ENCODE data around the gene ADAMTS7.
"Not testable (repeated sequence)": the region's sequence is repeated elsewhere in the genome, so short reads cannot be mapped to it uniquely, and the experiment has no call there.

The ADAMTS7 gene

DNA sequence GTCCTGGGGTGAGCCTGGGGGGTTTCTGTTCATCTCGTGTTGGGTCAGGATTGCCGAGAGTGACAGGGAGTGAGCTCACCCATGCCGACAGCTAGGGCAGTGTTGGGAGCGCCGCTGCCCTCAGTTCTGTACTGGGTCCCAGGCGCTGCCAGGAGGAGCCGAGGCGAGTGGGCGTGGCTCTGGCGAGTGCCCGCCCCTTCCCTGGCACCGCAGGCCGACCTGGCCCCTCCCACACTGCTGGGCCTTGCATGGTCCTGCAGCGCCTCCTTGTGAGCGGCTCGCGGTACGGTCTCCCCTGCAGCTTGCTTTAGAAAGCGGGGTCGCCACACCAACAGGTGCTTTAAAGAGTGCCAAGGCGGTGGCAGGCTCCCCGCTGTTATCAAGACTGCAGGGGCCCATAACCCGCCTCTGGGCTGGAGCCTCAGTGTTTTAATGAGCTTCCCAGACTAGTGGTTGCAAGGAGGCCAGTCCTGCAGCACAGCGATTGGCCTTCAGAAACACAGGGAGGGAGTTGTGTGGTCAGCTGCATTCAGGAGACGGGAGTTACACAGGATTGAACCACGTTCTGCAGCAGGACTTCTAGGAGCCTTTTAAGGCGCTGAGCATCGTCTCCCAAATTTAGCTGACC, 60.2 kb downstream of the ADAMTS7 start:
- DNase-seq (ENCODE audit: low read depth) = peak; percentile 77

DNA sequence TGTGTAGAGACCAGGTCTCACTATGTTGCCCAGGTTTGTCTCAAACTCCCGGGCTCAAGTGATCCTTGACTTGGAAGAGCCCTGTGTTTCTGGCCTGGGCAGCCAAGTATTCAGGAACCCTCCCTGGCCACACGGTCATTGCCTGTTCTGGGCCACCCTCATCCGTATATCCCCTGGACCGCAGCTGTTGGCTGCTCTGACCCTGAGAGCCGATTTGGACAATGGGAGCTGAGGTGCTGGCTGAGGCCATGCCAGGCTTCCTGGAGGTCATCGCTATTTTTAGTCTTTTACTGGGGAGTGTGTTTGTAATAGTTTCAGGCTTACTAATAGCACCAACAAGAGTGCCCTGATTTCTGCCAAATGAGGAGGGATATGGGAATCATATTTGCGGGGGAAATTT, 60.7 kb downstream of the ADAMTS7 start:
- no peak for DNase-seq (ENCODE audit: low read depth)

DNA sequence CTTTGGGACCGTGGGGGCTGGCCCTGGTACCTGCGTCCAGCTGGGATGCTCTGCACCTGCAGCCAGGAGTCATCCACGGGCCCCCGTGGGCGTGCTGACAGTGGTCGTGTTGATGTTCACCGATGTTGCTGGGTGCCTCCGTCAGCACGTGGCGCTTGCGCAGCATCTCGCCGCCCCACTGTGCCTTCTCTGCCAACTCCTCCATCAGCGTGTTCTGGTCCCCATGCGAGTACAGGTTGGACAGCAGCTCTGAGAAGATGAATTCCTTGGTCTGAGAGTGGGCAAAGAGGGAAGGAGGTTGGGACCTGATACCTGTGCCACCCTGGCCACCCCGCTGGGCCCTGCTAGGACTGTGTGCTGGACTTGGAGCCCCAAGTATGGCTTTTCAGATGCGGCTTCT, 61.4 kb downstream of the ADAMTS7 start:
- no peak for DNase-seq (ENCODE audit: low read depth)

DNA sequence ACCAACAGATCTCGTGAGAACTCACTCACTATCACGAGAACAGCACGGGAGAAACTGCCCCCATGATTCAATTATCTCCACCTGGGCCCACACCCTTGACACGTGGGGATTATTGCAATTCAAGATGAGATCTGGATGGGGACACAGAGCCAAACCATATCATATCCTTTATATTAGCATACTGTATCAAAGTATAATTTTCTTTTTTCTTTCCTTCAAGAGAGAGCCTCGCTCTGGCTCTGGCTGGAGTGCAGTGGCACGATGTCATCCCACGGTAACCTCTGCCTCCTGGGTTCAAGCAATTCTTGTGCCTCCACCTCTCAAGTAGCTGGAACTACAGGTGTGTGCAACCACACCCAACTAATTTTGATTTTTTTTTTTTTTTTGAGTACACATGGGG, 63.4 kb downstream of the ADAMTS7 start:
- not testable (repeated sequence) for DNase-seq (ENCODE audit: low read depth)

DNA sequence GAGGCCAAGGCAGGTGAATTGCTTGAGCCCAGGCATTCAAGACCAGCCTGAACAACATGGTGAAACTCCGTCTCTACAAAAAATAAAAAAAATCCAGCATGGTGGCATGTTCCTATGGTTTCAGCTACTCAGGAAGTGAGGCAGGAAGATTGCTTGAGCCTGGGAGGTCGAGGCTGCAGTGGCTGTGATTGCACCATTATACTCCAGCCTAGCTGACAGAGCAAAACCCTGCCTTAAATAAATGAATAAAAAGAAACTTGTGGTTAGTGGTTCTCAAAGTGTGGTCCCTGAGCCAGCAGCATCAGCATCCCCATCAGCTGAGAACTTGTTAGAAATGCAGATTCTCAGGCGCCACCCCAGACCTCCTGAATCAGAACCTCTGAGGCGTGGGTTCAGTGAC, 69.6 kb downstream of the ADAMTS7 start:
- DNase-seq (ENCODE audit: low read depth) = peak; percentile 13

DNA sequence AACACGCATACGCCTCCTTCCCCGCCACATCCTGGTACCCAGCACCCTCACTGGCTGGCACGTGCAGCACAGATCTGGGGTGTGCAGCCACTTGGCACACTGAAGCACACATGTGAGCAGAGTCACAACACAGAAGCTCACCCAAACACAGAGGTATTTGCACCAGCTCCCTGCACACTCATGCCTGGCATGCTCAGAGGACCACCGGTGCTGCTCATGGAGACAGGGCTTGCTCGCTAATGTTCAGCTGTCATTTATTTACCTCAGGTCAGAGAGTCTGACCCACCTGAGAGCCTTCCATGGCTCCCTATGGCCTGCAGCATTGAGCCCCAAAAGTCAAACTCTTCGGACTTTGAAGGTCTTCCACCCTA, 70.4 kb downstream of the ADAMTS7 start:
- DNase-seq (ENCODE audit: low read depth) = no peak

DNA sequence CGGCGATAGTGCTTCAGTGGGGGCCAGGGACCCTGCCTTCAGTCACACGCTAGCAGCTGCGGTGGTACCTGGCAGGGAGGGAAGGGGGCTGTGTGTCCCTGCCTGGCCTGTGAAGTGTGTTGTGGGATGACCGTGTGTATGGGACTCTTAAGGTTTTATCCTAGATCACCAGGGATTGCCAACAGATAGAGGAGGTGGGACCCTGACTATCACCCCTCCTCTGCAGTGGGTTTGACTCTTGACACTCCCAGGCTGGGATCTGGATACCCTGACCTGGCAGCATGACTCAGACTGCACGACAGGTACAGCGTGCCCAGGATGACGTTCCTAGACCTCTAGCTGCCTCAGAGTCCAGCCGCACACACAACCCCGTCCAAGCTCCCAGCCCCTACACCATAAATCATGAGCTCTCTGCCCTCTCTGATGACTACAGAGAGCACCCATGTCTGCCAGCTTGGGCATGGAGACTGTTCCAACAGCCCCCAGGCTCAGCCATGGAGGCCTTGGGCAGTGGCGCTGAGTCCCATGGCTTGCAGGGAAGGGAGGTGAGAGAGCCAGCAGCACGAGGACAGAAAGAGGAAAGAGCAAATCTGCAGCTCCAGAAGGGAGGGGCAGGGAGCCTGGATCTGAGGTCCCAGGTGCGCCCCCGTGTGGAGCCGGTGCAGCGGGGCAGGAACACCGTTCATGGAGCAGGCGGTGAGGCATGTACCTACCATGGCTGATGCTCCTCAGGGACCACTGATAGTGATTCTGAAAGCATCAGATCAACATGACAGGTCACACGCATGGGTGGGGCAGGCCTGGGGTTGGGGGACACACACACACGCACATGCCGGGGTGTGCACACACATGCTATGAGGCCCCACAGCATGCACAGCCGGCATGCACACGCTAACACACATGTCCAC, 71.0 kb downstream of the ADAMTS7 start:
- peak; percentile 43 for DNase-seq (ENCODE audit: low read depth)

DNA sequence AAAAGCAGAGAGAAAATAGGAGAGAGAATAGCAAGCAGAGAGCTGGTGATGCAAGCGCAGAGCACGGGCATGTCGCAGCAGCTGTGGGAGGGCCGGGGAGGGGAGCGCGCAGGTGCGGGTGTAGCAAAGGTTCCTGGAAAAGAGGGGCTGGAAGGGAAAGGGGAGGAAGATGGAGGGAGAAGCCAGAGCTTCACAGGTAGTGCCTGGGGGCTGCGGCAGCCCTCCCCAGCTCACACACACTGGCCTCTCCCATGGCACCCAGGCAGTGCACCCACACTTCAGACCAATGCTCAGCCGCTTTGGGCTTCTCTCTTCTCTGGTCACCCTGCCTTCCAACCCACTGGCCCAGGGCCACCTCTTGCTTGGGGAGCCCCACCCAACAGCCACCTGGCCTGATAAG, 72.1 kb downstream of the ADAMTS7 start:
- DNase-seq (ENCODE audit: low read depth) = no peak

DNA sequence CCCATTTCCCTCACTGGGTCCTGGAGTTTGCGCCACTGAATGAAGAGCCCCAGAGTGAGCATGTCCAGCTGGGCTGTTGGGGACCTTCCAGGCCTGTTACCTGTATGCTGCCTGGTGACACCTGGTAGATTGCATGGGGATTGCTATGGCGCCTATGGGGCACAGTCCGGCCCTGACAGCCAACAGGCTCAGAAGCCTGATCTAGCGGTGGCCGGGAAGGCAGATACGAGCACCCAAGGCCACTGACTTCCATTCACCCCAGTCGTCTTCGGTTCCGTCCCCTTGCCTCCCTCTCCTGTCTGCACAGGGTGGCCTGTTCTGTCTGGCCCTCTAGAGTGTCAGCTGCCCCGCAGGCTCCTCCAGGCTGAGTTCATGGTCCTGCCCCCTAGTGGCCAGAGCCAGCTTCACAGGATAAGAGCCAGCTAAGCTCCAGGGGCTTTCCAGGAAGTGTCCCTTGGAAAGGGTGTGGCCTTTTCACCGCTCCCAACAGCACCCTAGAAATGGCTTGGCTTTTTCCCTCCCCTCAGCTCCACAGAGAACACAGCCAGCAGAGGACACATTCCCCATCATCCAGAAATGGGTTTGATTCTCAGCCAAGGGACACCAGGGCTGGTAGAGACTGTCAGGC, 73.2 kb downstream of the ADAMTS7 start:
- DNase-seq (ENCODE audit: low read depth) = not testable (repeated sequence)

DNA sequence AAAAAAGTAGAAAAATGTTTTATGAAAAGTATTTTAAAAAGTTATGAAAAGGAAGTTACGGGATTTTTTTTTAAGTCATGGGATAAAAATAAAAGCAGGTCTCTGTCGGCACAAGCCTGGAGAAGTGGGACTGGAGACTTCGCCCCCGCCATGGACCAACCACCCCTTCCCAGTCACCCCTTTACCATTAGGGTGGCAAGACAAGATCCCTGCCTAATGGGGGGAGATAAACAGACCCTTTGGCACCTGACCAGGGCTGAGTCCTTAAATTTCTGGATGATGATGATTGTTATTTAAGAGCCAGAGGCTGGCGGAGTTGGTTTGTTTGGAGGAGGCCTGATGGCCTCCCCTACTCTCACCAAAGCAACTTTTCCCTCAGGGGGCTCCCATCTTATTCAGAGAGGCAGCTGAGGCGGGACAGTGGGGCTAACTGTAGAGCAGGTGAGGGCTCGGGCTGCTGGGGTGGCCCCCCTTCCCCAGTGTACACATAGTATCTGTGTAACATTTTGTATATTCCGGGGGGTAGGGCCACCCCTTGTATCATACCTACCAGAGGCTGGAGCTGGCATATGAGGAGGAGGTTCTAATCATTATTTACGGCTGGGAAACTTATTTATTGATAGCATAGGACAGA, 74.0 kb downstream of the ADAMTS7 start:
- no peak for DNase-seq (ENCODE audit: low read depth)

DNA sequence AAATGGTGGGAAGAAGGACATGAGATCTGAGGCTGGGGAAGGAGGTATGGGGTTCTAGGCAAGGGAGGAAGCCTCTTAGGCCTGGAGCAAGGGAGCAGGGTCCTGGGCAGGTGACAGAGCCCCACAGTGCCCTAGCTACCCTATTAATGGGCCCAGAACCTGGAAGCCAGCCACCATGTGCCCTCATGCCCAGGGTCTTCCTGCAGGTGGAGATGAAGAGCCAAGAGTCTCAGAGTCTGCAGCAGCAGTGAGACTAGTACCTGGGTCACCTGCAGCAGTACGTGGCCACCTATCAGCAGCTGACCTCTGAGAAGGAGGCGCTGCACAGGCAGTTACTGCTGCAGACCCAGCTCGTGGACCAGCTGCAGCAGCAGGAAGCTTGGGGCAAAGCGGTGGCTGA, 75.0 kb downstream of the ADAMTS7 start:
- not testable (repeated sequence) for DNase-seq (ENCODE audit: low read depth)

DNA sequence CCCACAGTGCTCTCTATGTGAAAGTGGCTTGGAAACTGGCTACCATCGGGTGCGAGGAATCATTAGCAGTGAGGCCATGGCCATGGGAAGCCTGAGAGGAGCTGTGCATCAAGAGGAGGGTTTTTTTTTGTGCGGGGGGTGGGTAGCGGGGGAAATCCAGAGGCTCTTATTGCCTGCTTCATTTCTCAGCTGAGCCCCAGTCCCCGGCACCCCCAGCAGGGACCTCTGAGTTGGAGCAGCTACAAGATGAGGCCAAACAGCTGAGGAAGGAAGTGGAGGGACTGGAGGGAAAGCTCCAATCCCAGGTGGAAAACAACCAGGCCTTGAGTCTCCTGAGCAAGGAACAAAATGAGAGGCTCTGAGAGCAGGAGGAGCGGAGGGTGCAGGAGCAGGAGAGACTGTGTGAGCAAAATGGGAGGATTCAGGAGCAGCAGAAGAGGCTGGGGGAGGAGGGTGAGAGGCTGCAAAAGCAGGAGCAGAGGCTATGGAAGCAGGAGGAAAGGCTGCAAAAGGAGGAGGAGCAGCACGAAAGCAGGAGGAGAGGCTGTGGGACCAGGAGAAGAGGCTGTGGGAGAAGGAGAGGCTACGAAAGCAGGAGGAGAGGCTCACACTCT, 76.7 kb downstream of the ADAMTS7 start:
- no peak for DNase-seq (ENCODE audit: low read depth)

DNA sequence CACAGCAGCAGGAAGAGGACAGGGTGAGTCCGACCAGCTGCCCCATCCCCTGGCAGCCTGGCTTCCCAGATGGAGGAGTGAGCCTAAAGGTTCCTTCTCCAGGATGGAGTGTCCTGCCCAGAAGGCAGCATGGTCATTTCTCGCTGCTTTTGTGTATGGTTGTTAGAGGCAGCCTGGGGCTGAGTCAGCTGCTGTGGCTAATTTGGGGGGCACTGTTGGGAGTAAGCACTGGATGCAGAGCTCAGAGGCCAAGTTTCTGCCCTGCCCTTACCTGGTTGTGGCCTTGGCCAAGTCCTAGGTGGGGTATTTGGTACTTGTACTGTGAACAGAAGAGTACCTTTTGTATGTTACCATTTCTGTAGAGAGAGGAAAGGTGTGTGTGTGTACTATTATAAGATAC, 78.6 kb downstream of the ADAMTS7 start:
- DNase-seq (ENCODE audit: low read depth) = no peak

DNA sequence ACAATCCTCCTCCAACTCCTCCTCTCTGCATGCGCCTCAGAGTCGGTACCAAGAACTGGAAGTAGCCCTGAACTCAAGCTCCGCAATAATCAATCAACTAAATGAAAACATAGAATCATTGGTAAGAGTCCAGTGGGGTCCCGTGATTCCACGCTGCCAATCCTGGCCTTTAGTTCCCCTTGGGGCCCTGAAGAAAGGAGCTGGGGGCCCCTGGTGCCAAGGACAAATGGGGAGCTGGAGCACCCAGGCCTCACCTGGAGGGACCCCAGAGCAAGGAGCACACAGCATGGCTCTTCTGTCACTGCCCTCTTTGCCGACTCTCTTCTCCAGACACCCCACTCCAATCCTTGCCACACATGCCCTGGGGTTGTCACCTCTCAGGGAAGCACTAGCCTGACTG, 80.3 kb downstream of the ADAMTS7 start:
- DNase-seq (ENCODE audit: low read depth) = no peak

DNA sequence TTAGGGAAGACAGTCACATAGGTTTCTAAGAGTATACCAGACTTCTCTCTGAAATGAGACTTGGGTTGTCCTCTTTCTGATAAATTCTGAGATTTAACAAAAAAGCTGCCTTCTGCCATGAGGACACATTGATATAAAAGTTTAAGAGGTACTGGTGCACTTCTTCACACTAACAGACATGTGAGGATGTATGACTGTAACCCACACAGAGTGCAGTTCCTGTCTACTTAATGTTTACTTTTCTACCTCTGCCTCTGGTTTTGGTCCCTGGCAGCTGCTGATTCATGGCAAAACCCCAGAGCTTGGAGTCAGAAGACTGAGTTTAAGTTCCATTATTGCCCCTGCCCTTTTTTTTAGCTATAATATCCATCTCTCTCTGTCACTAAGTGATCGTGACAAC, 82.8 kb downstream of the ADAMTS7 start:
- DNase-seq (ENCODE audit: low read depth) = not testable (repeated sequence)

DNA sequence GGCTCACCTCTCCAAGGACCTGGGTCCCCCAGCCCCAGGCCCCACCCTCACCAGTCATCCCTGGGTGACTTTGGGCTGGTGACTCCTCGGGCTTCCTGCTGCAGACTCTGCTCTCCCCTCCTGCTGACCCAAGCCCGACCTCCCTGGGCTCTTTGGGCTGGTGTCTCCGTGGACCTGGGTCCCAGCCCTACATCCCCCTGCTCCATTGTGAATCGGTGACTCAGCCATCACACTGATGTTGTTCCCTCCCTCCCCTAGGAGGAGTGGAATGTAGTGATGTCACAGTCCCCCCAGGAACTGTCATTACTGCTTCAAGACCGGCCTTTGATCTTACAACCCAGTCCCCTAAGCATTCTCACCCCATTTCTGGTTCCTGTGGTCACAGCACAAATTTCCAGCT, 83.7 kb downstream of the ADAMTS7 start:
- no peak for DNase-seq (ENCODE audit: low read depth)

DNA sequence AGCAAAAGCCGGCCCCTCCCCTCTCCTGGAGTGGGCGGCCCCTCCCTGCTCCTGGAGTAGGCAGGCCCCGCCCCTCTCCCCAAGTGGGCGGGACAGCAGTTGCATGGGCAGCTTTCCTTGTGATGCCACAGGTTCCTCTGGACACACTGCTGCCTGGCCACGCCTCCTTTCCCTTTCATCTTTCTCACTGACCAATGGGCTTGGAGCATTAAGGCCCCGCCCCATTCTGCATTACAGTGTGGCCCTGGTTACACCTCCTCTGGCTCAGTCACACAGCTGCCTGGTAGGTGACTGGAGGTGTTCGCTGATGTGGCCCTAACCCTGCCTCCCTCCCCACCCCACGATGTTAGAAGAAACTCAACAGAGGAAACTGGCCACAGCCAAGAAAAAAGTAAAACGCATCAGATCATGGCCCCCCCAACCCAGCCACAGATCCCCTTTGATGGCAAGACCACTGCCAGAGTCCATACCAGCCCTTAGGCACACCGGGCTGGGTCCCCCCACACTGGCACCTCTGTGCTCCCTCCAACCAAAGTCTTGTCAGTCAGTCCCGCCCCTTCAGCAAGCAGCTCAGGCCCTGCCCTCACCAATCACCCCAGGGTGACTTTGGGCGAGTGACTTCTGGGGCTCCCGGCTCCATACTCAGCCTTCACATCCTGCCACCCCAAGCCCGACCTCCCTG, 84.3 kb downstream of the ADAMTS7 start:
- DNase-seq (ENCODE audit: low read depth) = no peak

DNA sequence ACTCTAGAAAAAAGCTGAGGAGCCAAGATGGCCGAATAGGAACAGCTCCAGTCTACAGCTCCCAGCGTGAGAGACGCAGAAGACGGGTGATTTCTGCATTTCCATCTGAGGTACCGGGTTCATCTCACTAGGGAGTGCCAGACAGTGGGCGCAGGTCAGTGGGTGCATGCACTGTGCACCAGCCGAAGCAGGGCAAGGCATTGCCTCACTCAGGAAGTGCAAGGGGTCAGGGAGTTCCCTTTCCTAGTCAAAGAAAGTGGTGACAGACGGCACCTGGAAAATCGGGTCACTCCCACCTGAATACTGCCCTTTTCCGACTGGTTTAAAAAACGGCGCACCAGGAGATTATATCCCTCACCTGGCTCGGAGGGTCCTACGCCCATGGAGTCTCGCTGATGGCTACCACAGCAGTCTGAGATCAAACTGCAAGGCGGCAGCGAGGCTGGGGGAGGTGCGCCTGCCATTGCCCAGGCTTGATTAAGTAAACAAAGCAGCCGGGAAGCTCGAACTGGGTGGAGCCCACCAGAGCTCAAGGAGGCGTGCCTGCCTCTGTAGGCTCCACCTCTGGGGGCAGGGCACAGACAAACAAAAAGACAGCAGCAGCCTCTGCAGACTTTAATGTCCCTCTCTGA, 91.3 kb downstream of the ADAMTS7 start:
- not testable (repeated sequence) for DNase-seq (ENCODE audit: low read depth)

DNA sequence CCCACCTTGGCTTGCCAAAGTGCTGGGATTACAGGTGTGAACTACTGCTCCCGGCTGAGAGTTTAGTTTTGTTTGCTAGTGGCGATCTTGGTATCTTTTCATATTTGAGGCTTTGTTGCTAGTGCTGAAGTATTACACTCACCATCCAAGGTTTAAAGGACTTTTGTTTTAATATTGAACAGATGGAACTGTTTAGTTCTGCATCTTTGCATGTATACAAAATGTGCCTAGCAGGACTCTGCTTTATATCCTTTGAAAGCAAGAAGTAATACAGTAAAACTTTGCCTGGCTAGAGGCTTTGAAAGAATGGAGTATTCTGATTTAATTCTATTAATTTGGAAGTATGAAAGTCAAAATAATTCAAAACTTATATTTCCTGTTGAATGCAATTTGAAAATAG, 92.4 kb downstream of the ADAMTS7 start:
- DNase-seq (ENCODE audit: low read depth) = no peak

DNA sequence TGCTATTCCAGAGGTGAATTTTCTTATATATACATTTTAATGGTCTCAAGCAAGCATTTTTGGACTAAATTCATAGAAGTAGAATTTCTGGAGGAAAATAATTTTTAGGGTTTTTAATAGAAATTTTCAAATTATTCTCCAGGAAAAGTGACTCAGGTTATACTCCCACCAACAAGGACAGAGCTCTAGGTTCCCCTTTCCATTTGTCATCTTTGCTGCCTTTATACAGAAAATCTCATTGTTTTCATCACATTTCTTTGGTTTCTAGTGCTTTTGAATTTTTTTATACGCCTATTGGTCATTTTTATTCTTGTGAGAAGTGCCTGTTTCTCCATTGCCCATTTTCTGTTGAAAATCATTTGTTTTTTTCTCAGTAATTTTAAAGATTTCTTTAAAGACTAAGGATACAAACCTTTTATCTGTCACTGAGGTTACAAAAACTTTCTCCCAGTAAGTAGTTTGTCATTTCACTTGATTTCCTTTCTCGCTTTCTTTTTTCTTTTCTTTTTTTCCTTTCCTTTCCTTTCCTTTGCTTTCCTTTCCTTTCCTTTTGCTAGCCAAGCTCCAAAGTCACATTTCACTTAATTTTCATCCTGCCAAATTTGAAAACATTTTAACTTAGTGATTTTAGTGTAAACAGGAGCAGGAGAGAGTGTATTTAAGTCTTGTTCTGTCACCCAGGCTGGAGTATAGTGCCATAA, 93.2 kb downstream of the ADAMTS7 start:
- DNase-seq (ENCODE audit: low read depth) = no peak

DNA sequence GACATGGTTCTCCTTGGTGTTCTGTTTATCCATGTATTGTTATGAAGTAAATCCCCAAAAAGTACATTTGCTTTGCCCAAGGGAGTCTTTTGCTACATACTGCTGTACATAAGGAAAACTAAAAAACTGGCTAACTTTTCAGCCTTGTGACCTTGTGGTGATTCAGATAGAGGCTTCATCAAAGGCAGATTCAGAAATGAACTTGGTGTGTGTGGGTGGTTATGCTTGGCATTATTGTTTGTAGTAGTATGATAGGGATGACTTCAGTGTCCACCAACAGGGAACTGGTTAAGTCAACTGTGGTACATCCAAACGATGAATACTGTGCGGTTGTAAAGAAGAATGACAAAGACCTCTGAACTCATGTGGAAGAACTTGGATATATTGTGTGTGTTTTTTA, 94.6 kb downstream of the ADAMTS7 start:
- no peak for DNase-seq (ENCODE audit: low read depth)
